ENCODE measurements around the gene AFMID.
"Not testable (repeated sequence)": the region's sequence is repeated elsewhere in the genome, so short reads cannot be mapped to it uniquely, and the experiment has no call there.

AFMID gene

DNA sequence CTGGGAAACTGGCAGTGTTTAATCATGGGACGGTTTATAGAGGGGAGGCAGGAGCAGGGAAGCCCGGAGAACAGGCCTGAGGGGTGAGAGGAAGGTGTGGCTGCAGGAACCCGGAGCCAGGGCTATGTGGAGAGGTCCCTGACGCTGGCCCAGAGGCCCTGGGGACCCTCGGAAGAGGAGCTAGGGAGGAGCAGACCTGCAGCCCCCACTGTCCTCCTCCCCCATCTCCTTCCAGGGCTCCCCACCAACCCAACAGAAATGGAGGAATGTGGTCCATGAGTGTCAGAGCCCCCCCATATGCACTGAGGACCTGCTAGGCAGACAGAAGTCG is 64.6 kb downstream of the AFMID start:
- DNase-seq, result no peak
- peaks cover 0 to 15% (median 7%) of the 10 kb centered on the region in 4 donors for H3K4me1 ChIP-seq
- H3K27ac ChIP-seq, result no peak overlapping the region
- TF ChIP-seq, protein P1, sequence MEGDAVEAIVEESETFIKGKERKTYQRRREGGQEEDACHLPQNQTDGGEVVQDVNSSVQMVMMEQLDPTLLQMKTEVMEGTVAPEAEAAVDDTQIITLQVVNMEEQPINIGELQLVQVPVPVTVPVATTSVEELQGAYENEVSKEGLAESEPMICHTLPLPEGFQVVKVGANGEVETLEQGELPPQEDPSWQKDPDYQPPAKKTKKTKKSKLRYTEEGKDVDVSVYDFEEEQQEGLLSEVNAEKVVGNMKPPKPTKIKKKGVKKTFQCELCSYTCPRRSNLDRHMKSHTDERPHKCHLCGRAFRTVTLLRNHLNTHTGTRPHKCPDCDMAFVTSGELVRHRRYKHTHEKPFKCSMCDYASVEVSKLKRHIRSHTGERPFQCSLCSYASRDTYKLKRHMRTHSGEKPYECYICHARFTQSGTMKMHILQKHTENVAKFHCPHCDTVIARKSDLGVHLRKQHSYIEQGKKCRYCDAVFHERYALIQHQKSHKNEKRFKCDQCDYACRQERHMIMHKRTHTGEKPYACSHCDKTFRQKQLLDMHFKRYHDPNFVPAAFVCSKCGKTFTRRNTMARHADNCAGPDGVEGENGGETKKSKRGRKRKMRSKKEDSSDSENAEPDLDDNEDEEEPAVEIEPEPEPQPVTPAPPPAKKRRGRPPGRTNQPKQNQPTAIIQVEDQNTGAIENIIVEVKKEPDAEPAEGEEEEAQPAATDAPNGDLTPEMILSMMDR (IDR thresholded peaks at IDR 0.05), result no peak
- no peaks in the 10 kb centered on the region for H3K9me3 ChIP-seq
- H3K36me3 ChIP-seq, result no peaks in the 10 kb centered on the region
- intact Hi-C loops (cut with DNase I; ENCODE audit: low total_unique reads), result loop anchor here (10.0 kb wide), 1 partner anchor 173 kb away; no protein-coding TSS in a partner anchor
- no peak overlapping the region for H3K4me3 ChIP-seq
- peaks cover 0 to 23% of the 10 kb centered on the region in 2 donors for H3K27me3 ChIP-seq

DNA sequence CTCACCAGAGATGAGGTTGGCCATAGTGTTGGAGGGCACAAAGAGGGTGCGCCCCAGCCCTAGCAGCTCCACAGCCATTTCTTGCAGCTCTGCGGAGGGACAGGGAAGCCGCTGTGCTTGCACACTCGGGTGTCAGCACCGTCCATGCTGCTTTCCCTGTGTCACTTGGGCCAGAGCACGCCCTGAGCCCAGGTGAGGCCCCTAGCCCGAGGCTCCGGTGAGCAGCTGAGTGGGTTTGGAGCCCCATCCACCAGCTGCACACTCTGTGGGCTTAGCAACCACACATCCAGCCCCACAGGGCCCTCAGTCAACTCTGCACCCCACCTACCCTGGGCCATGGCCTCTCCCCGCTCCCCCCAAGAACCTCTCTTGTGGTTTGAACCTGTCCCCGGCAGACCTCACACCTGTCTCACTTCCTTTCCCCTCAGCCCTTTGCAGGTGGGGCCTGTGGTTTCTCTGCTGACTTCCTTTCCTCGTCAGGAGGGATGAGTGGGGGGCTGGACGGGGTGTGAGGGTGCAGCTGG is 65.0 kb downstream of the AFMID start:
- Histone ChIP-seq H3K9me3 (no peaks in the 10 kb centered on the region), H3K36me3 (no peaks in the 10 kb centered on the region), H3K27me3 (peaks cover 0 to 23% of the 10 kb centered on the region in 2 donors), H3K4me3 (no peak overlapping the region), H3K27ac (no peak overlapping the region), H3K4me1 (peaks cover 0 to 15% (median 7%) of the 10 kb centered on the region in 4 donors)
- DNase-seq, result no peak
- TF ChIP-seq, protein P1 (IDR thresholded peaks at IDR 0.05), result no peak
- intact Hi-C loops (cut with DNase I; ENCODE audit: low total_unique reads), result loop anchor here (10.0 kb wide), 1 partner anchor 173 kb away; no protein-coding TSS in a partner anchor

DNA sequence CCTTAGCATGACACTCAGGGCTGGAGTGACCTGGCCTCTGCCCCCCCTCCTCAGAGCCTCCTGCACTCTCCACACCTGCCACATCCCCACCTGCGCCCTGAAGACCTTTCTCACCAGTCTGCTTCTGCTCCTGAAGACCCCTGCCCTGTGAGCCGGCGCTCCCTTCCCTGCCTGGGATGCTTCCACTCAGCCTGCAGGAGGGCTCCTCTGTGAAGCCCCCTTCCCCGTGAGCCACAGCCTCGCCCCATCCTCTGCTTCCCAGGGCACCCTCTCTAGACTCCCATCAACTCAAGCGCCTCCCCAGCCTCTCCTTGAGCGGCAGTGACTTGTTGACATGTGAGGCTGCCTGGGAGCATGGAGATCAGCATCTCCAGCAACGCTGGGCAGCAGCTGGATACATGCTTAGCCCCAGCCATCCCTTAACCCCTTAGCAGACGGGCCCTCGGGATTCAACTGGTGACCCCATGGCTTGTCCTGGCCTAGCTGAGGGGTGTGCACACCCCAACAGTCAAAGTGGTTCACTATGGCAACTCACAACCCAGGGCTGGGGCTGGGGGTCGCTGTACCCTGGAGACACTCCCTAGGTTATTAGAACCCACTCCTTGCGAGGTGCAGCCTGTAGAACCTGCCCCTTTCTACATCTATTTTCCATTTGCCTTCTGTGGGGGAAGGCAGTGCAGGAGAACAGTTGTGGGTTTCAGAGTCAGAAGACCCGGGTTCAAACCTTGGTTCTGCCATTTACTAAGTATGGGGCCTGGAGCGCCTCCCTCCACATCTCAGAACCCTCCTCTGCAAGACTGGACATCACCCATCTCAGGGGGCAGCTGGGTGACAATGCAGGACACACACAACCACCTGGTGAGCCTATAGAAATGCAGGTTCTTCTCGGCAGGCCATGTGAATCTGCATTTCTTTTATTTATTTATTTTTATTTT is 65.8 kb downstream of the AFMID start:
- TF ChIP-seq, protein P1 (IDR thresholded peaks at IDR 0.05), result no peak
- Histone ChIP-seq H3K36me3 (no peaks in the 10 kb centered on the region), H3K9me3 (no peaks in the 10 kb centered on the region), H3K4me3 (no peak overlapping the region), H3K27me3 (peaks cover 0 to 29% of the 10 kb centered on the region in 2 donors), H3K4me1 (peaks cover 0 to 15% (median 7%) of the 10 kb centered on the region in 4 donors), H3K27ac (no peak overlapping the region)
- intact Hi-C loops (cut with DNase I; ENCODE audit: low total_unique reads), result loop anchor here (10.0 kb wide), 1 partner anchor 172 kb away; no protein-coding TSS in a partner anchor
- no peak for DNase-seq

DNA sequence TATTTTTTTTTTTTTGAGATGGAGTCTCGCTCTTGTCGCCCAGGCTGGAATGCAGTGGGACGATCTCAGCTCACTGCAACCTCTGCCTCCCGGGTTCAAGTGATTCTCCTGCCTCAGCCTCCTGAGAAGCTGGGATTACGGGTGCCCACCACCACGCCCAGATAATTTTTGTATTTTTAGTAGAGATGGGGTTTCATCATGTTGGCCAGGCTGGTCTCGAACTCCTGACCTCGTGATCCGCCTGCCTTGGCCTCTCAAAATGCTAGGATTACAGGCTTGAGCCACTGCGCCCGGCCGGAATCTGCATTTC is 66.4 kb downstream of the AFMID start:
- Histone ChIP-seq H3K27me3 (peaks cover 0 to 35% of the 10 kb centered on the region in 2 donors), H3K4me3 (peak overlapping the region; percentile 68 to 77), H3K4me1 (peaks cover 0 to 15% (median 7%) of the 10 kb centered on the region in 4 donors)
- intact Hi-C loops (cut with DNase I; ENCODE audit: low total_unique reads), result loop anchor here (10.0 kb wide), 1 partner anchor 171 kb away; no protein-coding TSS in a partner anchor
- not testable (repeated sequence) for DNase-seq, H3K36me3 ChIP-seq, H3K27ac ChIP-seq, H3K9me3 ChIP-seq

DNA sequence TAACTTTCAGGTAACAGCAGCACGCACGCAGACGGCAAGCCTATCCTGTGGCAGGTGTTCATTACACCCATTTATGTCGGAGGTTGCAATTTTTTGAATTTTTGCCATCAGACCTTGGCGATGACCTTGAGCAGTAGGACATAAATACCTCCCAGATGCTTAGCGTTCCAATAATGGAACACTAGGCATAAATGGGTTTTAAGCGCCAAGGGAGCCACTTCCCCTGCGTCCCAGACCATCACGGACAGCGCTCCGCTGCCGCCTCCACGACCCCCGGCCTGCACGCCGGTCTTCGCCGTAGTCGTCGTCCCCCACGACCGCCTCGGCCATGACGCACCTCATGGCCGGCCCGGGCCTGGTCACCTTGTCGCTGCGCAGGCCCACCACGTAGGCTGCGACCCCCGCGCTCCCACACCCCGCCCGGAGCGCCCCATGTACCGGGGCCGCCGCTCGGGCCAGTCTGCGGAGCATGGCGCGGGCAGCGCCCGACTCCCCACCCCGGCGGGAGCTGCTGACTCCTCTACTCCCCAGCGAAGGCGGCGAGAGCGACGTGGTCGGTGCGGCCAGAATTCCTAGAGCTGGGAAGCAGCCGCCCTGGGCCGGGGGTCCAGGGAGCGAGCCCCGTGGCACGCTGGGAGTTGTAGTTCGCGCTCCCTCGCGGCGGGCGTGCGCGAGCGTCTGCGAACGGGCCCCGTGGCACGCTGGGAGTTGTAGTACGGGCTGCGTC is 66.9 kb downstream of the AFMID start:
- Histone ChIP-seq H3K9me3 (no peaks in the 10 kb centered on the region), H3K27ac (peak overlapping the region; percentile 61 to 79), H3K4me3 (peak overlapping the region; percentile 68 to 77), H3K4me1 (peaks cover 0 to 15% (median 7%) of the 10 kb centered on the region in 4 donors), H3K36me3 (no peaks in the 10 kb centered on the region), H3K27me3 (peaks cover 0 to 38% of the 10 kb centered on the region in 2 donors)
- TF ChIP-seq, protein P1 (IDR thresholded peaks at IDR 0.05), result no peak
- DNase-seq, result peak; percentile 79 to 86
- intact Hi-C loops (cut with DNase I; ENCODE audit: low total_unique reads), result loop anchor here (10.0 kb wide), 1 partner anchor 171 kb away; no protein-coding TSS in a partner anchor

Data from tibial artery (tissue), 4 donors.